Ascending aorta (tissue), 2 donors: ENCODE measurements around the gene MYCT1. TPM values are rescaled to one million over a fixed set of nuclear protein-coding genes. Genes with fewer than 3 reads are reported as not detected.
A peak's percentile ranks its signal among the peaks of the same experiment; 100 is the strongest.

ENCODE experiments used
- DNase-seq, 2 donors: peaks; one replicate each; pipeline ENCODE4 v3.0.0-alpha.2; 2019; ENCODE audit warnings: low spot score in 2 of 2
- H3K27ac ChIP-seq, 2 donors: fragments of 200-600 bp; sonication (generic); one replicate each; pipeline ENCODE4 v1.5.1; 2016 to 2017; ENCODE audit warnings: mild to moderate bottlenecking in 1 of 2
- H3K27me3 ChIP-seq: fragments of 200-600 bp; sonication (generic); one replicate; pipeline ENCODE4 v1.5.1; 2017
- H3K36me3 ChIP-seq, 2 donors: fragments of 200-600 bp; sonication (generic); one replicate each; pipeline ENCODE4 v1.5.1; 2016
- H3K4me1 ChIP-seq, 2 donors: fragments of 200-600 bp; sonication (generic); one replicate each; pipeline ENCODE4 v1.5.1; 2016 to 2017; ENCODE audit warnings: mild to moderate bottlenecking in 1 of 2
- H3K4me3 ChIP-seq, 2 donors: fragments of 200-600 bp; sonication (generic); one replicate each; pipeline ENCODE4 v1.5.1; 2016 to 2017; ENCODE audit warnings: mild to moderate bottlenecking in 1 of 2
- H3K9me3 ChIP-seq, 2 donors: fragments of 200-600 bp; sonication (generic); one replicate each; pipeline ENCODE4 v1.5.1; 2016
- intact Hi-C: fragments of 100-400 bp; cut with DNase I; formaldehyde crosslinking; loops from one replicate; pipeline ENCODE4 v1.15.1; 2023
- total RNA-seq: library from RNA; depleted of rRNA; stranded (reverse); fragments of >200 nt; gene quantifications from one replicate; pipeline ENCODE4 v1.1.0, GENCODE V29; 2016
- TF ChIP-seq, protein P1 (sequence below), 3 experiments: fragments of 200-600 bp in 2 of 3; fragments of 450-650 bp in 1 of 3; sonication (generic) in 2 of 3; IDR thresholded peaks; one replicate each; pipeline ENCODE4 v1.5.1; 2016 to 2019; ENCODE audit warnings: antibody characterized with exemption in 3 of 3, mild to moderate bottlenecking in 1 of 3, moderate library complexity in 1 of 3

The MYCT1 gene
- total RNA-seq, 1 donor from 2014 or later, result 15.6 TPM

DNA sequence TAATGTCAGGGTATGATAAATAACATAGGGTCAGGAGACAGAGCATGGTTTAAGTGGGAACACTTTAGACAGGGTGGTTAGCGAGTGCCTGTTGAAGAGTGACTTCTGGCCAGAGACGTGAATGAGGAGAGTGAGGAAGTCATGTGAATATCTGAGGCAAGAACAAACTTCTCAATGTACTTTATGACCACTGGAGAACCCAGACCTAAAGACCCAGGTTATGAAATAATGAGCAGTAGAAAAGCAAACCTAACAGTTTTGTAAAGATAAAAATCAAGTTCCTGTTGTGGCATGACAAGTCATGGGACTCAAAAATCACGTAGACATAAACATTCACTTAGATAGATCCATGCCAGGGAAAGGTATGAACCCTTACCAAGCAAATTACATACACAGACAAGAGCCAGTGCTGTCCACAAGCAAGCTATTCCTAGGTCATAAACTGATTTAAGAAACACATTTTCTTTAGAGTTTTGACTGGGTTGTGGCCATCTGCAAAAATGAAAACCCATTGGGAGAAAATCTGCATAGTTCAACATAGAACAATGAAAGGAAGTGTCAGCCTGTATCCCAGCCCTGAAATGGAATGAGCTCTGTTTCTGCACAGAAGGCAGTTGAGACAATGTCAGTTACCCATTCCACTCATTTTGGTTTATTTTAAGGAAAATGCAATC is 2.2 kb upstream of the MYCT1 start:
- no peak for DNase-seq
- H3K27me3 ChIP-seq, result no peaks in the 10 kb centered on the region
- H3K4me1 ChIP-seq, result no peaks in the 10 kb centered on the region
- intact Hi-C loops, result no loop called here
- H3K36me3 ChIP-seq, result no peaks in the 10 kb centered on the region
- no peak overlapping the region for H3K27ac ChIP-seq
- H3K9me3 ChIP-seq, result no peaks in the 10 kb centered on the region
- TF ChIP-seq, protein P1, sequence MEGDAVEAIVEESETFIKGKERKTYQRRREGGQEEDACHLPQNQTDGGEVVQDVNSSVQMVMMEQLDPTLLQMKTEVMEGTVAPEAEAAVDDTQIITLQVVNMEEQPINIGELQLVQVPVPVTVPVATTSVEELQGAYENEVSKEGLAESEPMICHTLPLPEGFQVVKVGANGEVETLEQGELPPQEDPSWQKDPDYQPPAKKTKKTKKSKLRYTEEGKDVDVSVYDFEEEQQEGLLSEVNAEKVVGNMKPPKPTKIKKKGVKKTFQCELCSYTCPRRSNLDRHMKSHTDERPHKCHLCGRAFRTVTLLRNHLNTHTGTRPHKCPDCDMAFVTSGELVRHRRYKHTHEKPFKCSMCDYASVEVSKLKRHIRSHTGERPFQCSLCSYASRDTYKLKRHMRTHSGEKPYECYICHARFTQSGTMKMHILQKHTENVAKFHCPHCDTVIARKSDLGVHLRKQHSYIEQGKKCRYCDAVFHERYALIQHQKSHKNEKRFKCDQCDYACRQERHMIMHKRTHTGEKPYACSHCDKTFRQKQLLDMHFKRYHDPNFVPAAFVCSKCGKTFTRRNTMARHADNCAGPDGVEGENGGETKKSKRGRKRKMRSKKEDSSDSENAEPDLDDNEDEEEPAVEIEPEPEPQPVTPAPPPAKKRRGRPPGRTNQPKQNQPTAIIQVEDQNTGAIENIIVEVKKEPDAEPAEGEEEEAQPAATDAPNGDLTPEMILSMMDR (IDR thresholded peaks at IDR 0.05), result no peak
- H3K4me3 ChIP-seq, result no peak overlapping the region

DNA sequence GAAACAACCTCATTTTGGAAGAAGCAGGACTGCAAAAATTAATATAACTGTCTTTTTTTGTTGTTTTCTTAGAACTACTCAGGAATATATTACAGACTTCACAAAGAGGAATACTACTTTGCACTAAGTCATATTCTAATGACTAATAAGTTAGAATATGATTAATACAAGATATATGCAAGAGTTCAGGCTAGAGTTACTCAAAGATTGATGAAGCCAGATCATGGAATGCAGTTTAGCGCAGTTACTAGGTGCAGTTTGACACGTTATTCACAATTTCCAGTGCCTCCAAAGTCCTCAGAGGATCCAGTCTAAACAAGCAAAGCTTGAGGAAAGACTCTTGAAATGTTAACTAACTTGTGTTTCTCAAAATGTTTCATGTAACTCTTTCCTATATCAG is 1.2 kb upstream of the MYCT1 start:
- no peaks in the 10 kb centered on the region for H3K4me1 ChIP-seq
- DNase-seq, result no peak
- no peak overlapping the region for H3K27ac ChIP-seq
- no peak overlapping the region for H3K4me3 ChIP-seq
- no peaks in the 10 kb centered on the region for H3K36me3 ChIP-seq
- TF ChIP-seq, protein P1 (IDR thresholded peaks at IDR 0.05), result no peak
- no peaks in the 10 kb centered on the region for H3K27me3 ChIP-seq
- intact Hi-C loops, result no loop called here
- H3K9me3 ChIP-seq, result no peaks in the 10 kb centered on the region

DNA sequence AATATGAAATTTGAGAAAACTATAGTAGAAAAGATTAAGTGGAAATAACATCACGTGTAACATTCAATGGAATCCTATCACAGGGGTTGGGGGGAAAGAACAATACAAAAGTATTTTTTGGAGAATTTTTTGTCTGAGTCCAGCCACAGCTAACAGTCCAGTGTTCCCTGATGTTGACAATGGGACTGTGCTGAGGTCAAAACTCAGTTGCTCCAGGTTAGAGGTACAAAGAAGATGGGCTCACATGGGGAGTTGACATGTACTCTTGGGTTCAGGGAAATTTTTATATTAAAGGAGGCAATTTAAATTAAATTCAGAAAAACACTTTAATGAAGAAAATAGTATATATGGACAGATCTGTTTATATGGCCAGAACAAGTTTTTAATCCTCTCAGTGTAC is 995 bp downstream of the MYCT1 start:
- TF ChIP-seq, protein P1 (IDR thresholded peaks at IDR 0.05), result no peak
- H3K27me3 ChIP-seq, result no peaks in the 10 kb centered on the region
- intact Hi-C loops, result no loop called here
- no peak for DNase-seq
- H3K27ac ChIP-seq, result no peak overlapping the region
- H3K9me3 ChIP-seq, result no peaks in the 10 kb centered on the region
- no peaks in the 10 kb centered on the region for H3K36me3 ChIP-seq
- H3K4me1 ChIP-seq, result no peaks in the 10 kb centered on the region
- H3K4me3 ChIP-seq, result no peak overlapping the region

GRCh38 chr6:152700427-152700826 is 2.7 kb downstream of the MYCT1 start:
- Histone ChIP-seq H3K27me3 (no peaks in the 10 kb centered on the region), H3K4me3 (peak overlapping the region in 1 of 2 donors; percentile 8), H3K4me1 (no peaks in the 10 kb centered on the region), H3K36me3 (no peaks in the 10 kb centered on the region), H3K9me3 (no peaks in the 10 kb centered on the region), H3K27ac (no peak overlapping the region)
- intact Hi-C loops, result no loop called here
- DNase-seq, result no peak
- TF ChIP-seq, protein P1 (IDR thresholded peaks at IDR 0.05), result no peak

- TF ChIP-seq, protein P1 (IDR thresholded peaks at IDR 0.05), result no peak
- no peak for DNase-seq
- intact Hi-C loops, result no loop called here
- H3K36me3 ChIP-seq, result no peaks in the 10 kb centered on the region
- no peak overlapping the region for H3K4me3 ChIP-seq
- H3K9me3 ChIP-seq, result no peaks in the 10 kb centered on the region
- no peaks in the 10 kb centered on the region for H3K4me1 ChIP-seq
- no peaks in the 10 kb centered on the region for H3K27me3 ChIP-seq
- no peak overlapping the region for H3K27ac ChIP-seq
These were observed 3.6 kb downstream of the MYCT1 start for GRCh38 chr6:152701081-152701862.
